H1 (cell line): Measurements from ENCODE around the gene HCST. TPM values are rescaled to one million over a fixed set of nuclear protein-coding genes. Genes with fewer than 3 reads are reported as not detected.
A peak's percentile ranks its signal among the peaks of the same experiment; 100 is the strongest.

Source experiments
- CTCF ChIA-PET: fragments of 300-600 bp; sonication (Branson Sonifier 250); formaldehyde crosslinking; loops from one replicate; lab custom pipeline; 2021; ENCODE audit not compliant: partially characterized antibody; lab: Charles Lee
- POLR2A ChIA-PET: fragments of 300-600 bp; sonication (Branson Sonifier 250); formaldehyde crosslinking; loops from one replicate; lab custom pipeline; 2021; ENCODE audit warnings: inconsistent platforms; ENCODE audit not compliant: partially characterized antibody; lab: Charles Lee
- DNase-seq, 2 experiments: peaks; one replicate each; pipeline versions ENCODE4 v3.0.0 to v3.0.0-alpha.2; 2010 to 2022; ENCODE audit warnings: low spot score in 2 of 2, low read depth in 1 of 2, mixed read lengths in 1 of 2
- FAIRE-seq: peaks from 2 replicates; lab custom pipeline; 2011; peaks lifted over from hg19 to GRCh38; lab: Jason Lieb, UNC
- H2AFZ ChIP-seq: 2 replicates; pipeline ENCODE4 v1.8.1; 2012; ENCODE audit warnings: low read length, inconsistent platforms
- H2AK5ac ChIP-seq: 2 replicates; pipeline ENCODE4 v1.6.1; 2013; ENCODE audit warnings: low read depth, low read length
- H2BK120ac ChIP-seq: replicated peaks from 2 replicates; pipeline ENCODE3; 2013; ENCODE audit warnings: low read depth, low read length, inconsistent platforms
- H2BK12ac ChIP-seq: 2 replicates; pipeline ENCODE4 v1.6.1; 2013; ENCODE audit warnings: low read depth, low read length
- H2BK15ac ChIP-seq: 2 replicates; pipeline ENCODE4 v1.6.1; 2013; ENCODE audit warnings: low read length
- H2BK20ac ChIP-seq: 2 replicates; pipeline ENCODE4 v1.6.1; 2013; ENCODE audit warnings: low read length
- H2BK5ac ChIP-seq: 2 replicates; pipeline ENCODE4 v1.6.1; 2013; ENCODE audit warnings: low read depth, low read length
- H3K14ac ChIP-seq: 2 replicates; pipeline ENCODE4 v1.6.1; 2013; ENCODE audit warnings: inconsistent platforms; ENCODE audit not compliant: insufficient read length
- H3K18ac ChIP-seq: 2 replicates; pipeline ENCODE4 v1.6.1; 2013; ENCODE audit warnings: low read length; ENCODE audit errors: extremely low read depth
- H3K23ac ChIP-seq: 2 replicates; pipeline ENCODE4 v1.6.1; 2013; ENCODE audit warnings: inconsistent platforms; ENCODE audit not compliant: insufficient read length
- H3K23me2 ChIP-seq: 2 replicates; pipeline ENCODE4 v1.6.1; 2013; ENCODE audit warnings: low read depth, low read length
- H3K27ac ChIP-seq: 2 replicates; pipeline ENCODE4 v1.6.1; 2011; ENCODE audit warnings: low read depth, low read length, inconsistent platforms
- H3K27me3 ChIP-seq, 4 experiments: replicated peaks in 1 of 4; 1 replicate in 1 of 4; 2 replicates in 3 of 4; pipeline versions ENCODE4 v1.6.1 to v1.8.1; 2011 to 2013; ENCODE audit warnings: low read length in 3 of 4, mild to moderate bottlenecking in 3 of 4, inconsistent platforms in 2 of 4, mixed read lengths in 2 of 4, moderate library complexity in 1 of 4; ENCODE audit not compliant: control insufficient read depth in 3 of 4, insufficient read depth in 3 of 4; ENCODE audit errors: extremely low read depth in 1 of 4
- H3K36me3 ChIP-seq, 4 experiments: 2 replicates each; pipeline versions ENCODE4 v1.6.1 to v1.8.1; 2011 to 2013; ENCODE audit warnings: mild to moderate bottlenecking in 4 of 4, low read length in 3 of 4, moderate library complexity in 2 of 4, control low read depth in 1 of 4, inconsistent platforms in 1 of 4; ENCODE audit not compliant: insufficient read depth in 4 of 4, control insufficient read depth in 2 of 4
- H3K4ac ChIP-seq: replicated peaks from 2 replicates; pipeline ENCODE3; 2013; ENCODE audit warnings: low read length, low read depth, mixed read lengths, inconsistent platforms; ENCODE audit not compliant: insufficient read length
- H3K4me1 ChIP-seq, 4 experiments: replicated peaks in 1 of 4; 1 replicate in 1 of 4; 2 replicates in 3 of 4; pipeline versions ENCODE4 v1.6.1 to v1.8.1; 2011 to 2013; ENCODE audit warnings: low read length in 3 of 4, inconsistent platforms in 2 of 4, mixed read lengths in 1 of 4; ENCODE audit not compliant: insufficient read depth in 4 of 4, control insufficient read depth in 3 of 4
- H3K4me2 ChIP-seq, 2 experiments: 2 replicates each; pipeline versions ENCODE4 v1.6.1 to v1.8.1; 2011 to 2013; ENCODE audit warnings: low read depth in 2 of 2, low read length in 2 of 2, control low read depth in 1 of 2, inconsistent platforms in 1 of 2, mild to moderate bottlenecking in 1 of 2; ENCODE audit not compliant: insufficient read depth in 1 of 2
- H3K4me3 ChIP-seq, 4 experiments: fragments of 200-600, 300-600 bp in 1 of 4; sonication (generic), shearing (Covaris generic), sonication (Bioruptor Twin) in 1 of 4; 2 replicates each; pipeline versions ENCODE4 v1.5.1 to v1.8.1; 2011 to 2016; ENCODE audit warnings: low read length in 4 of 4, low read depth in 3 of 4, control low read depth in 2 of 4, inconsistent platforms in 2 of 4, mild to moderate bottlenecking in 2 of 4, mixed read lengths in 1 of 4, moderate library complexity in 1 of 4; ENCODE audit not compliant: insufficient read depth in 2 of 4; ENCODE audit errors: extremely low read depth in 1 of 4
- H3K56ac ChIP-seq: replicated peaks from 2 replicates; pipeline ENCODE3; 2013; ENCODE audit warnings: low read depth, mild to moderate bottlenecking, mixed read lengths, low read length, inconsistent platforms; ENCODE audit not compliant: insufficient read length
- H3K79me1 ChIP-seq: 2 replicates; pipeline ENCODE4 v1.6.1; 2013; ENCODE audit warnings: low read depth, low read length, control low read depth
- H3K79me2 ChIP-seq, 2 experiments: 2 replicates each; pipeline versions ENCODE4 v1.6.1 to v1.8.1; 2012 to 2013; ENCODE audit warnings: low read length in 2 of 2, mild to moderate bottlenecking in 2 of 2, inconsistent platforms in 1 of 2; ENCODE audit not compliant: insufficient read depth in 2 of 2, control insufficient read depth in 1 of 2
- H3K9ac ChIP-seq, 4 experiments: replicated peaks in 1 of 4; 1 replicate in 1 of 4; 2 replicates in 3 of 4; pipeline versions ENCODE4 v1.6.1 to v1.8.1; 2011 to 2013; ENCODE audit warnings: low read depth in 3 of 4, low read length in 3 of 4, control low read depth in 2 of 4, mild to moderate bottlenecking in 2 of 4, moderate library complexity in 2 of 4, inconsistent platforms in 1 of 4; ENCODE audit errors: extremely low read depth in 1 of 4
- H3K9me3 ChIP-seq, 2 experiments: 2 replicates each; pipeline versions ENCODE4 v1.6.1 to v1.8.1; 2012 to 2013; ENCODE audit warnings: mild to moderate bottlenecking in 2 of 2, moderate library complexity in 2 of 2, control low read depth in 1 of 2, inconsistent platforms in 1 of 2, low read depth in 1 of 2, low read length in 1 of 2, mixed read lengths in 1 of 2; ENCODE audit not compliant: insufficient read depth in 2 of 2
- H4K20me1 ChIP-seq, 2 experiments: replicated peaks in 1 of 2; 2 replicates each; pipeline versions ENCODE3 to v1.8.1; 2011 to 2013; ENCODE audit warnings: inconsistent platforms in 2 of 2, low read length in 2 of 2, mild to moderate bottlenecking in 1 of 2; ENCODE audit not compliant: insufficient read depth in 2 of 2, control insufficient read depth in 1 of 2
- H4K5ac ChIP-seq: 2 replicates; pipeline ENCODE4 v1.6.1; 2013; ENCODE audit warnings: low read length, low read depth, mixed read lengths, inconsistent platforms; ENCODE audit not compliant: insufficient read length
- H4K8ac ChIP-seq: 2 replicates; pipeline ENCODE4 v1.8.0; 2013; ENCODE audit warnings: mild to moderate bottlenecking, moderate library complexity, low read length, inconsistent platforms; ENCODE audit not compliant: insufficient read depth; ENCODE audit errors: extremely low read depth
- H4K91ac ChIP-seq: replicated peaks from 2 replicates; pipeline ENCODE3; 2013; ENCODE audit warnings: low read length, mixed read lengths, inconsistent platforms; ENCODE audit not compliant: insufficient read length
- BACH1 ChIP-seq: IDR thresholded peaks from 2 replicates; pipeline ENCODE4 v1.6.1; 2012; ENCODE audit warnings: low read length, improper control_type of control experiment
- CREB1 ChIP-seq: IDR thresholded peaks from 2 replicates; pipeline ENCODE4 v1.6.1; 2012; ENCODE audit warnings: inconsistent platforms
- E2F6 ChIP-seq: IDR thresholded peaks from 2 replicates; pipeline ENCODE4 v1.6.1; 2012; ENCODE audit warnings: inconsistent platforms
- EGR1 ChIP-seq: IDR thresholded peaks from 2 replicates; pipeline ENCODE4 v1.6.1; 2011; ENCODE audit warnings: low read depth, low read length, borderline replicate concordance
- MAX ChIP-seq: IDR thresholded peaks from 2 replicates; pipeline ENCODE4 v1.6.1; 2012; ENCODE audit warnings: inconsistent platforms
- PHF8 ChIP-seq: fragments of 200-600 bp; sonication (generic); conservative IDR thresholded peaks from 2 replicates; pipeline ENCODE4 v1.7.1; 2012; ENCODE audit warnings: low read depth, mild to moderate bottlenecking, inconsistent platforms, low read length, moderate library complexity
- SIRT6 ChIP-seq: IDR thresholded peaks from one replicate; pipeline ENCODE4 v1.7.1; 2012; ENCODE audit warnings: low read length, inconsistent platforms
- SUZ12 ChIP-seq: fragments of 200-600 bp; sonication (generic); IDR thresholded peaks from 2 replicates; pipeline ENCODE4 v1.6.1; 2012; ENCODE audit warnings: mild to moderate bottlenecking, inconsistent platforms, low read length, moderate library complexity, mixed read lengths
- TAF1 ChIP-seq: IDR thresholded peaks from 2 replicates; pipeline ENCODE4 v1.6.1; 2011; ENCODE audit warnings: mild to moderate bottlenecking, low read depth, low read length
- WGBS, 2 experiments: shearing (Covaris generic) in 1 of 2; methylation state at CpG; one replicate each; pipeline versions ENCODE4 v1.1.6 to v1.1.7; 2013 to 2015; ENCODE audit warnings: low lambda C conversion rate in 2 of 2, mixed read lengths in 2 of 2, inconsistent platforms in 1 of 2, low coverage in 1 of 2, missing lambda C conversion rate in 1 of 2; ENCODE audit not compliant: insufficient replicate concordance in 2 of 2, insufficient coverage in 1 of 2, insufficient read length in 1 of 2; ENCODE audit errors: extremely low coverage in 1 of 2, missing lambda C conversion rate in 1 of 2; 5-methylcytosine and 5-hydroxymethylcytosine counted together
- polyA plus RNA-seq, 7 experiments: library from polyadenylated mRNA; depleted of rRNA in 3 of 7; stranded (reverse) in 5 of 7; unstranded in 2 of 7; fragments of >200 nt in 5 of 7; fragments of 200-250 nt in 2 of 7; gene quantifications; 1 replicate in 5 of 7; 2 replicates in 1 of 7; 4 replicates in 1 of 7; pipeline versions ENCODE4 v1.2.1 to v1.2.3, GENCODE V29; 2011 to 2013; ENCODE audit warnings: missing spikeins in 2 of 7, mixed read lengths in 2 of 7
- total RNA-seq: library from RNA; stranded (reverse); fragmentation: NEBNext Ultra II Directional; extraction: Animal tissue kit (Norgen Biotek cat#: 25700); gene quantifications from 2 replicates; pipeline ENCODE4 v1.2.1, GENCODE V29; 2021

Gene HCST
- total and polyA plus RNA-seq, 2 of the 8 experiments (the other 6 are each of a cell fraction or from before 2014, with no cell fraction given) = 2.8 TPM; not detected in 1

- H3K27me3 ChIP-seq = no peaks in the 10 kb centered on the region
- peak overlapping the region; percentile 48; the same call in 1 of the 2 replicates for H4K8ac ChIP-seq
- peaks cover 0 to 21% (median 11%) of the 10 kb centered on the region in 4 experiments; a peak in 6 of 7 replicates for H3K4me1 ChIP-seq
- H3K56ac ChIP-seq = no peak overlapping the region
- CTCF ChIA-PET = interaction anchor here (0.6 to 1.4 kb wide), 3 partner anchors 18 to 180 kb away, joined by 3 read pairs; no protein-coding TSS in a partner anchor
- no peak overlapping the region for H2BK120ac ChIP-seq
- H3K4me3 ChIP-seq = peak overlapping the region; percentile 36 to 62 (median 51)
- H2AK5ac ChIP-seq = no peak overlapping the region
- no peaks in the 10 kb centered on the region for H4K20me1 ChIP-seq
- H2BK15ac ChIP-seq = 0 out of 2 replicates have a peak overlapping the region, but pooled peaks have one; percentile 61
- no peak overlapping the region for H3K14ac ChIP-seq
- POLR2A ChIA-PET = interaction anchor here (1.5 to 1.6 kb wide), 2 partner anchors 29 to 34 kb away, joined by 3 to 8 read pairs; partner anchors contain the start of gene APLP1
- no peaks in the 10 kb centered on the region for H3K9me3 ChIP-seq
- peak overlapping the region; percentile 71; the same call in 1 of the 2 replicates for H2BK5ac ChIP-seq
- H3K23me2 ChIP-seq = peaks cover 10% of the 10 kb centered on the region
- FAIRE-seq (no peak), DNase-seq (peak; percentile 60 to 78)
- 0 out of 2 replicates have a peak overlapping the region, but pooled peaks have one; percentile 50 for H2BK12ac ChIP-seq
- H3K4ac ChIP-seq = no peak overlapping the region
- H3K36me3 ChIP-seq = no peaks in the 10 kb centered on the region
- peak overlapping the region; percentile 73 for H4K91ac ChIP-seq
- H3K23ac ChIP-seq = no peak overlapping the region
- H3K4me2 ChIP-seq = peak overlapping the region; percentile 86 to 91
- H2AFZ ChIP-seq = 0 out of 2 replicates have a peak overlapping the region, but pooled peaks have one; percentile 36
- no peak for TF ChIP-seq PHF8
- peak; percentile 55; the same call in 1 of the 2 replicates for TF ChIP-seq TAF1
- peak; percentile 96 for TF ChIP-seq EGR1
- no peak for TF ChIP-seq SIRT6
- TF ChIP-seq CREB1 = peak; percentile 65; the same call in 1 of the 2 replicates
- peak; percentile 86 for TF ChIP-seq E2F6
- TF ChIP-seq BACH1 = peak; percentile 37; the same call in 1 of the 2 replicates
- TF ChIP-seq SUZ12 = no peak
- peak; percentile 96 for TF ChIP-seq MAX
- H4K5ac ChIP-seq = peak overlapping the region; percentile 32
- 0 out of 4 replicates have a peak, but pooled peaks cover 0 to under 1% of the 10 kb centered on the region in 2 experiments for H3K79me2 ChIP-seq
- peak overlapping the region in 3 of 4 experiments; percentile 36 to 54 (median 42); a peak in 4 of 7 replicates for H3K9ac ChIP-seq
- peak overlapping the region; percentile 60; the same call in 1 of the 2 replicates for H3K18ac ChIP-seq
- H3K79me1 ChIP-seq = no peaks in the 10 kb centered on the region; the same call in 1 of the 2 replicates
- 3% methylated on average over 24 of the region's 24 CpGs; no CpG with 5 or more reads in 1 of the 2 experiments for WGBS, 2 experiments
- H2BK20ac ChIP-seq = no peak overlapping the region
- no peak overlapping the region for H3K27ac ChIP-seq
Measured at GRCh38 chr19:35903550-35904179, 1.3 kb downstream of the HCST start.
